ENCODE results near the gene PRR5.

The PRR5 gene

GRCh38 chr22:44759001-44759400 is 57.0 kb downstream of the PRR5 start:
- Histone ChIP-seq H3K36me3 (ENCODE audit: control insufficient read depth, low read length) (no peaks in the 10 kb centered on the region), H3K4me2 (ENCODE audit: low read length) (no peak overlapping the region), H3K4me3 (ENCODE audit: low read length) (no peak overlapping the region)

DNA sequence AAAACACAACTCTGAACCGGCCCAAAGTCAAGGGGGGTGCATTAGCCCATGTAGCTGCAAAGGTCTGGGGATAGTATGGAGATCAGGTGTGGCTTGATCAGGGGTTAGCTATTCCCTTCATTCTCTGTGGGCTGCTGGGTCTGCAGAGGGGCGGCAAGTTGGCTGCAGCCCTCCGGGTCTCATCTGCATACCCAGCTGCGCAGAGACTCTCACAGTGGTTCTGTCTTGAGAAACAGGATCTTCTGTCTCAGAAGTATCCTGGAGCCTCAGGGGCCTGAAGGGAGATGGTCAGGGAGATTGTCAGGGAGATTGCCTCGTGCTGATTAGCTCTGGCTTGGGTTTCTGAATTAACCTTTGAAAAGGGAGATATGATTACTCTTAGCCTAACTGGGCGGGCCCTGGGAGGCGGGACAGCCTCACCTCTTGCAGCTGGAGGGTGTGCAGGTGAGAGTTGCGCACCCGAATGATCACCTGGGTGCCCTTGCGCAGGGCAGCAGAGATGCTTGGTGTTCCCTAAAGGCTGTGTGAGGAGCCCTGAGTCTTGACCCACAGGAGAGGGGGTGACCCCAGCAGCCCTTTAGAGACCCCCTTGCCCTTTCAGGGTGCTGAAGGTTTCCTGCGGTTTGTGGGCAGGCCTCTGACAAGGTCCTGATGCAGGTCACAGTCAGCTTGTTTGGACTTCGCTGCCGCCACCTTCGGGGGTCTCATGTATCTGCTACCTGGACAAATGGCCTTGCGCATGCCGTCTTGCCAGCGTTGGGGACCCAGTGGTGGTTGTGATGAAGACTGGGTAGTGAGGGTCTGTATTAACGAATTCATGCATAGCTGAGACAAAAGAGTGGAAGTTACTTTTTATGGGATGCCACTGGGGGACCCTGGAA is 57.7 kb downstream of the PRR5 start:
- H3K27ac ChIP-seq (ENCODE audit: low read depth, low read length) = no peak overlapping the region
- no peaks in the 10 kb centered on the region for H3K9me2 ChIP-seq (replicated peaks; ENCODE audit: control insufficient read depth, low read length)
- no peaks in the 10 kb centered on the region for H3K79me2 ChIP-seq (ENCODE audit: control insufficient read depth, low read length)
- no peaks in the 10 kb centered on the region for H3K4me1 ChIP-seq (ENCODE audit: control insufficient read depth, low read length)
- TF ChIP-seq, protein P1, sequence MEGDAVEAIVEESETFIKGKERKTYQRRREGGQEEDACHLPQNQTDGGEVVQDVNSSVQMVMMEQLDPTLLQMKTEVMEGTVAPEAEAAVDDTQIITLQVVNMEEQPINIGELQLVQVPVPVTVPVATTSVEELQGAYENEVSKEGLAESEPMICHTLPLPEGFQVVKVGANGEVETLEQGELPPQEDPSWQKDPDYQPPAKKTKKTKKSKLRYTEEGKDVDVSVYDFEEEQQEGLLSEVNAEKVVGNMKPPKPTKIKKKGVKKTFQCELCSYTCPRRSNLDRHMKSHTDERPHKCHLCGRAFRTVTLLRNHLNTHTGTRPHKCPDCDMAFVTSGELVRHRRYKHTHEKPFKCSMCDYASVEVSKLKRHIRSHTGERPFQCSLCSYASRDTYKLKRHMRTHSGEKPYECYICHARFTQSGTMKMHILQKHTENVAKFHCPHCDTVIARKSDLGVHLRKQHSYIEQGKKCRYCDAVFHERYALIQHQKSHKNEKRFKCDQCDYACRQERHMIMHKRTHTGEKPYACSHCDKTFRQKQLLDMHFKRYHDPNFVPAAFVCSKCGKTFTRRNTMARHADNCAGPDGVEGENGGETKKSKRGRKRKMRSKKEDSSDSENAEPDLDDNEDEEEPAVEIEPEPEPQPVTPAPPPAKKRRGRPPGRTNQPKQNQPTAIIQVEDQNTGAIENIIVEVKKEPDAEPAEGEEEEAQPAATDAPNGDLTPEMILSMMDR (IDR thresholded peaks at IDR 0.05; ENCODE audit: low read depth, low read length, poor library complexity, severe bottlenecking) = no peak
- no peak for TF ChIP-seq EZH2phosphoT487 (IDR thresholded peaks at IDR 0.05; ENCODE audit: borderline replicate concordance, low read length)
- no peaks in the 10 kb centered on the region for H3K36me3 ChIP-seq (ENCODE audit: control insufficient read depth, low read length)
- no peak overlapping the region for H3K4me3 ChIP-seq (ENCODE audit: low read length)
- H3K27me3 ChIP-seq (ENCODE audit: control insufficient read depth, low read length) = no peaks in the 10 kb centered on the region
- H3K4me2 ChIP-seq (ENCODE audit: low read length) = no peak overlapping the region
- H3K9me3 ChIP-seq (ENCODE audit: control insufficient read depth, insufficient read depth, low read length) = no peaks in the 10 kb centered on the region
- no peaks in the 10 kb centered on the region for H4K20me1 ChIP-seq (ENCODE audit: control insufficient read depth, insufficient read depth, low read depth, low read length)
- H3F3A ChIP-seq (ENCODE audit: control insufficient read depth, insufficient read depth) = no peaks in the 10 kb centered on the region

More at GRCh38 chr22:44759001-44759400, 57.0 kb downstream of the PRR5 start:
- H3K79me2 ChIP-seq (ENCODE audit: control insufficient read depth, low read length) = no peaks in the 10 kb centered on the region
- H3K27ac ChIP-seq (ENCODE audit: low read depth, low read length) = no peak overlapping the region
- H3F3A ChIP-seq (ENCODE audit: control insufficient read depth, insufficient read depth) = no peaks in the 10 kb centered on the region
- H3K4me1 ChIP-seq (ENCODE audit: control insufficient read depth, low read length) = no peaks in the 10 kb centered on the region
- H3K27me3 ChIP-seq (ENCODE audit: control insufficient read depth, low read length) = no peaks in the 10 kb centered on the region
- TF ChIP-seq, protein P1 (IDR thresholded peaks at IDR 0.05; ENCODE audit: low read depth, low read length, poor library complexity, severe bottlenecking) = no peak
- no peak for TF ChIP-seq EZH2phosphoT487 (IDR thresholded peaks at IDR 0.05; ENCODE audit: borderline replicate concordance, low read length)
- H3K9me3 ChIP-seq (ENCODE audit: control insufficient read depth, insufficient read depth, low read length) = no peaks in the 10 kb centered on the region
- H3K9me2 ChIP-seq (replicated peaks; ENCODE audit: control insufficient read depth, low read length) = no peaks in the 10 kb centered on the region
- H4K20me1 ChIP-seq (ENCODE audit: control insufficient read depth, insufficient read depth, low read depth, low read length) = no peaks in the 10 kb centered on the region

- no peak overlapping the region for H3K4me2 ChIP-seq (ENCODE audit: low read length)
- TF ChIP-seq, protein P1 (IDR thresholded peaks at IDR 0.05; ENCODE audit: low read depth, low read length, poor library complexity, severe bottlenecking) = no peak
- no peak for TF ChIP-seq EZH2phosphoT487 (IDR thresholded peaks at IDR 0.05; ENCODE audit: borderline replicate concordance, low read length)
- no peaks in the 10 kb centered on the region for H3K4me1 ChIP-seq (ENCODE audit: control insufficient read depth, low read length)
- no peaks in the 10 kb centered on the region for H3K27me3 ChIP-seq (ENCODE audit: control insufficient read depth, low read length)
- H3F3A ChIP-seq (ENCODE audit: control insufficient read depth, insufficient read depth) = no peaks in the 10 kb centered on the region
- no peaks in the 10 kb centered on the region for H3K9me3 ChIP-seq (ENCODE audit: control insufficient read depth, insufficient read depth, low read length)
- no peaks in the 10 kb centered on the region for H3K36me3 ChIP-seq (ENCODE audit: control insufficient read depth, low read length)
- H3K79me2 ChIP-seq (ENCODE audit: control insufficient read depth, low read length) = no peaks in the 10 kb centered on the region
- H3K27ac ChIP-seq (ENCODE audit: low read depth, low read length) = no peak overlapping the region
- H3K9me2 ChIP-seq (replicated peaks; ENCODE audit: control insufficient read depth, low read length) = no peaks in the 10 kb centered on the region
- no peak overlapping the region for H3K4me3 ChIP-seq (ENCODE audit: low read length)
- H4K20me1 ChIP-seq (ENCODE audit: control insufficient read depth, insufficient read depth, low read depth, low read length) = no peaks in the 10 kb centered on the region
Observed at GRCh38 chr22:44760476-44760875, 58.5 kb downstream of the PRR5 start.

All from DOHH2 (cell line).